Activated CD4-positive, alpha-beta T cell treated with anti-CD3 and anti-CD28 coated beads, Interleukin-2, amount 50 U/mL, for 1 hour (primary cell): ENCODE measurements around the gene IRX2.

Experiments used
- DNase-seq: peaks from one replicate; pipeline ENCODE4 v3.0.0-alpha.2; 2020

IRX2 gene

GRCh38 chr5:2755681-2756171, 4.2 kb upstream of the IRX2 start:
- no peak for DNase-seq

GRCh38 chr5:2755076-2755680, 3.7 kb upstream of the IRX2 start:
- DNase-seq, result no peak

- DNase-seq, result no peak
Measured at GRCh38 chr5:2754581-2755075, 3.2 kb upstream of the IRX2 start.

DNA sequence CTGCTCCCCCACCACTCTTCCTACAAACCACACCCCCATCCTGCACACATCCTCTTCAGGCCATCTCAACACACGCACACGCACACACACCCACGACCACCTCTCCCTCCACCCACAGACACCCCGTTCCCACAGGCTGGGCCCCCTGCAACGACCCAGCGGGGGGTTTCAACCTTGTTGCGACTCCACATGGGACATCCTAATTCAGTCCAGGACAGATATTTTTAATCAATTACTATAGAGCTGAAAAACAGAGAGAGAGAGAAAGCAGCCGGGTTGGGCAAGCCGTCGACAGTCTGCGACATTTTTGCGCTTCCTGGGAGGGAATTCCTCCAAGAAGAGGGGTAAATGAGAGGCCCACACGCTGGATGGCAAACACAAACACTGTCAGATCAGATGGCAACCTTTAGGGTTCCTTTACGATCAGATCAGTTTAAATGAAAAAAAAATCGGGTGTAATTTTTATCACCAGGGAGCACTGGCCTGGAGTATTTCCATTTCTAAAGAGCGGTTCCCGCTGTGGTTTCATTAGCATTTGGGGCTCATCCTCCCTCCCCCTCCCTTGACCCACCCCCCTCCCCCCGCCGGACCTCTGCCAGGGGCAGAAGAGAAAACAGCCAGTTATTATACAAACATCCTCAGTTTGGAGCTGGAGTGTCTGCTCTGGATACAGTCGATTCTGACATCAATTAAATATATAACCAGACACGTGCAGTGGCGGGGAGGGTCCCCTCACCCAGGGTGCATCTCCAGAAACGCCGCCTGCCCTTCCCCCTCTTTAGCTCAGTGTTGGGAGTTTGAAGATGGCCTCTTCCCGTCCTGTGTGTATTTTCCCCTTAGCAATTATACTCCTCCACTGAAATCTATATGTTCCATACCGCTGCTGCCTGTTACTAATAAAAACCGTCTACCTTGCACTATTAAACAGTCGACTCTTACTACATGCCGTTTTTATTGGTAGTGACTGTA, 2.3 kb upstream of the IRX2 start:
- DNase-seq, result no peak

DNA sequence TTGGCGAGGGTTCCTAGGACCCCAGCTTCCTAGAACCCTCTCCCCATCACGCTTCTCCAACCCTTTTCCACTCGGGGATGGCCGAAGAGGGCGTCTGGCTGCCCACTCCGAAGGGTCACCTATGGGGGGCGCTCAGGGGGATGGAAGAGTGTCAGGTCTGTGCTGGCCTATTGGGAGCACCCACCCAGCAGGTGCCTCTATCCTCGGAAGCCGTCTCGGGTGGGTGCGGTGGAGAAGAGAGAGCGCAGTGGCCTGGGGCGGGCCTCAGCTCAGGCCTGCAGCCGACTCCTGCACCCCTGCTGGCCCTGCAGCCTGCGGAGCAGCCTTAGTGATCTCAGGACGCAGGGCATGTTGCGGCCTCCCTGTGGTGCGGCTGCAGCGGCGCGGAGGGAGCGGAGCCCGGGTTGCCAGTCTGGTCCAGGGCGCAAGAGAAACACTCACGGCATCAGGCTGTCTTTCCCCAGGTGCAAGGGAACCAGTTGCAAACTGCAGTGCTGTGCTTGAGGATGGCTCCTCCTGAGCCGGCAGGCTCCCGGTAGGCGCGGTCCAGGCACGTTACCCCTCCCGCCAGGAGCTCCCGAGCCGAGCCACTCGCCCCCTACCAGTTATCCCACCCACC, 1.5 kb upstream of the IRX2 start:
- no peak for DNase-seq

- DNase-seq, result no peak
Measured at GRCh38 chr5:2752059-2752820, 763 bp upstream of the IRX2 start.

DNA sequence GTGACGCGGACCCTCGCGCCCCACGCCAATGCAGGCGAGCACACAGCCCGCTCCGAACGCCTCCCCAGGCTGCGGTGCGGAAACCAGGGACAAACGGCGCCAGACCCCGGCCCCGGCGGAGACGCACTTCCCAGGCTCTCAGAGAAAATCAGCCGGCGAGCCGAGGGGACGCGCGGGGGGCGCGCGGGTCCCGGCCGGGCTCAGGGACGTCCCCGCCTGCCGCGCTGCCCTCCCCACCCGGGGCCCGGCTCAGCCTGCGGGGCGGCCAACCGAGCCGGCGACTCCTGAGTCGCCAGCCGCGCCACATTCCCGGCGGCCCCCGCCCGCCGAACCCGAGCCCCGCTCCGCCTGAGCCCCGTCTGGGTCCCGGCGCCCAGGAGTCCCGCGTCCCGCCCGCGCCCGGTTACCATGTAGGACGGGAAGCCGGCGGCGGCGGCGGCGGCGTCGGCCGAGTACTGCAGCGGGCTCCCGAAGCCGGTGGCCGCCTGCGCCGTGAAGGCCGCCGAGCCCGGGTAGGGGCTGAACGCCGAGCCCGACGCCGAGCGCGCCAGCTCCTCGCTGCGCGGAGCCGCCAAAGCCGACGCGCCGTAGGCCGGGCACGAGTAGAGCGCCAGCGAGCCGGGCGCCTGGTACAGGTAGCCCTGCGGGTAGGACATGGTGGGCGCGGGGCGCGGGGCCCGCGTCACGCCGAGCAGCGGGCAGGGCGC, 566 bp downstream of the IRX2 start:
- DNase-seq, result no peak

DNA sequence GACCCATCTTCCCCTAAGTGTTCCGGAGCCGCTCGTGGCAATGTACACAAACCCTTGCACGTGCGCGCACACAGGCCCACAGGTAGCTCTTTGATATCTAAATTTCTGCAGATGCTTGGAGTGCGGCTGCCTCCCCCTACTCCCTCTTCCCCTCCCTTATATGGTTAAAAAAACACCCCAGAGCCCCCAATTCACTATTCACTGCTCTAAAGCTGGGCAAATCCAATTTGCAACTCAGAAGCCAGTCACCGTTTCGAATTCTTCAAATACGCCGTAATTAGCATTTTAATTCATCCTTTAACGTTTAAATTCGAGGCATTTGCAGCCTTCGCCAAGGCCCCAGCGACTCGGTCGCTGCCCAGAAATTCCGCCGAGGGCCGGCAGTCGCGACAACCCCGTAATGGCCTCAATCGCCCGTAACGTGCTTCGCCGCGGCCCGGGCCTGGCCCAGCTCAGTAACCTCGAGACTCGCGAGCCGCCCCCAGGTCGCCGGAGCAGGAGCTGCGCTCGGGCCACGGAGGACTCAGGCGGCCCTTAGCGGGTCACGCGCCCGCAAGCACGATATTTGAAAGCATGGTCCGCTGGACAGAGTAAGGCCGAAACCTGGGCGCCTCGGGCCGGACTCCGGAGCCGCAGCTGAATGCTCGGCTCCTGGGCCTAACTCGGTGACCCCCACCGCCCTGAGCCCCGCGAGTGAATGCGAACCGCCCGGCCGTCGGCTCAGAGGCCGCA, 1.3 kb downstream of the IRX2 start:
- DNase-seq, result no peak

GRCh38 chr5:2749514-2750025, 1.9 kb downstream of the IRX2 start:
- no peak for DNase-seq

DNA sequence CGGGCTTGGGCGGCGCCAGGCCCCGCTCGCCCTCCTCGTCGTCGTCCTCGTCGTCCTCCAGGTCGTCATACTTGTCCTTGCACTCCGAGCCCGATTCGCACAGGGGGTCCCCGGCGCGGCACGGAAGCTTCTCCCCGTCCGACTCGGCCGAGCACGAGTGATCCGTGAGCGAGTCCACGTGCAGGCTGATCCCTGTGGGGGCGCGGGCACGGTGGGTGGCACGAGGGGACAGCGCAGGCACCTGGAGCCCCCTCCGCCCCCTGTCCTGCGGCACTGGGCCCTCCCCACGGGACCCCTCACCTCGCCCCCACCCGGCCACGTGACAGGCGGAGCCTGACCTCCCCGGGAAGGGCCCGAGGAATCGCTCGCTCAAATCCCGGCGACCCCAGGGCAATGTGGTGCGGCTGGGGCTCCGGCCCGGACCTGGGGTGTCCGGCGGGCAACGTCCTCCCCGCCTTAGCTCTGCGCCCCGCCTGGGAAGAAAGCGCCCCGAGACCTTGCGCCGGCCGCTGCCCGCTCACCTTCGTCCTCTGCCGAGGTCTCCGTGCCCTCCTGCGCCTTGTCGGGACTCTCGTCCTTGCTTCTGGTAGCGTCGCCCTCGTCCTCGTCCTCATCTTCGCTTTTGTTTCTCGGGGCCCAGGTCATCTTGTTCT, 2.5 kb downstream of the IRX2 start:
- no peak for DNase-seq

GRCh38 chr5:2748179-2748860, 3.2 kb downstream of the IRX2 start:
- no peak for DNase-seq

- no peak for DNase-seq
Measured at GRCh38 chr5:2747363-2748162, 3.9 kb downstream of the IRX2 start.

DNA sequence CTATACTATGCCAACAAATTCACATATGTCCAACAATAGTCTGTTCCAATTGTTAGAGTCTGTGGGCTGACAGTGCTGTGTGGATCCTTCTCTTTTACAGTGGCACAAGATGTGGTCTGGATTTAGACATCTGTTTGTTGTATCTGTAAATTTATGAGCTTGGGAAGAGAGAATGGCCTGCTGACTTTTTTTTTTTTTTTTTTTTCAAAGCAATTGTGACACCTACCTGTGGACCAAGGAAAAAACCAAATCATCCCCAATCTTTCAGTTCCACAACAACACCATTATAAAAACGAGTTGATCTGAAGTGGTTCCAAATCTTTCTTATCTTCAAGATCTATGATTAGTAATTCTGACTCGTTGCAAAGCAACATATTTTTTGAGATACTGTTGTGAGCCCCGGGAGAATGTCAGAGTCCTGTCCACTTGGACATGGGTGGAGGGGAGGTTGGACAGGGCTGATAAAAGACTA, 4.9 kb downstream of the IRX2 start:
- no peak for DNase-seq

DNA sequence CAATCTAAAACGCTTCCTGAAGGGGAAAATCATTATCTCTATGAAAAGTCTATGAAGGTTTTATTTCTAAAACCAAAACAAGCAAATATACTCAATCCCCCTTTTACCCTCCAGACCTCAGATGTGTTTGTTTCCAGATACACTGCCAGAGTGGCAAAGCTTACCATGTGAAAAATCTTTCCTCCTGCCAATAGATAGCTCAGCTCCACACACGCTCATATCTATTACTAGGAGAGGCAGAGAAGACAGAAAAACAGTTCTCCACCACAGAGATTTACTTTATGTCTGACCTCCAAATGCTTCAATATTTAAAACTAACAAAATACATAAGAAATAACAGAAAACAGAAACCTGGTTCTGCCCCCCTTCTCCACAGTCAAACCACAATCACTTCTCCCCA, 7.0 kb downstream of the IRX2 start:
- no peak for DNase-seq

- DNase-seq, result no peak
Measured at GRCh38 chr5:2742921-2743679, 8.4 kb downstream of the IRX2 start.

GRCh38 chr5:2741956-2742355, 9.5 kb downstream of the IRX2 start:
- no peak for DNase-seq

DNA sequence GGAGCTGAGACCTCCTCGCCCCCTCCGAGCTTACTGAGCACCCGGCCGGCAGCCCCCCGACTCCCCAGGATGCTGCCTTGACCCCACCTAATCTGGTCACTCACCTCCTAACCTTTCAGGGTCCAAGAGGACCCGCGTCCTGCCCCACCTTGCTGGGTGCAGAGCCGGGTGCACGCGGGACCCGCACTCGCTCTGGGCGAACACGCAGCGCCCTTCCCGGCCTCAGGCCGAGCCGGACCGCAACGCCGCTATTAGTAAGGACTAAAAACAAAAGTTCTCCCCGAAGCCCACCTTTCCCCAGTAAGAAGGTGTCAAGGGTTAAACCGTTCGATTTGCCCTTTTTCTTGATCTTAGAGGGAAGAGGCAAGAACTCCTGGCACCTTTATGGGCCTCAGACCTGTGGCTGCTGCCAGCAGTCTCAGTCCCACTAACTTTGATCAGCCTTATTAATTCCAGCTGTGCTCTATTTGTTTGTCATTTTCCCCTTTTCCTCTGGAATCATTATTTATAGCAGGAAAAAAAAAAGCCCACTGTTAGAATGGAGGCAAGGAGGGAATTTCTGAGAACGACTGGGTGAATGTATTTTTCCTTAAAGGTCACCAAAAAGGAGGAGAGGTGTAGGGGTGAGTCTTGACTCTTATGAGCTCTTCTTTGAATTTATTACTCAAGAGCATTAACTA, 10.5 kb downstream of the IRX2 start:
- no peak for DNase-seq
